Suprapubic skin (tissue), 4 donors: ENCODE data around the gene PSMC4. TPM values are rescaled to one million over a fixed set of nuclear protein-coding genes. Genes with fewer than 3 reads are reported as not detected.
"Not testable (repeated sequence)": the region's sequence is repeated elsewhere in the genome, so short reads cannot be mapped to it uniquely, and the experiment has no call there.

Experiments
- DNase-seq, 2 donors: peaks; one replicate each; pipeline ENCODE4 v3.0.0-alpha.2; 2019; ENCODE audit warnings: low spot score in 2 of 2
- H3K27ac ChIP-seq: fragments of 200-600 bp; sonication (generic); one replicate; pipeline ENCODE4 v1.5.1; 2019
- H3K27me3 ChIP-seq: fragments of 200-600 bp; sonication (generic); one replicate; pipeline ENCODE4 v1.5.1; 2019
- H3K36me3 ChIP-seq: fragments of 200-600 bp; sonication (generic); one replicate; pipeline ENCODE4 v1.5.1; 2019
- H3K4me1 ChIP-seq: fragments of 200-600 bp; sonication (generic); one replicate; pipeline ENCODE4 v1.5.1; 2019
- H3K4me3 ChIP-seq: fragments of 200-600 bp; sonication (generic); one replicate; pipeline ENCODE4 v1.5.1; 2019; ENCODE audit warnings: mild to moderate bottlenecking
- H3K9me3 ChIP-seq: fragments of 200-600 bp; sonication (generic); one replicate; pipeline ENCODE4 v1.5.1; 2019
- CTCF ChIP-seq, 2 donors: fragments of 200-600 bp in 1 of 2; fragments of 450-650 bp in 1 of 2; sonication (generic) in 1 of 2; IDR thresholded peaks; one replicate each; pipeline ENCODE4 v1.5.1; 2016 to 2019; ENCODE audit warnings: antibody characterized with exemption in 2 of 2, mild to moderate bottlenecking in 1 of 2, moderate library complexity in 1 of 2
- EP300 ChIP-seq: sonication (generic); formaldehyde crosslinking; IDR thresholded peaks from one replicate; pipeline ENCODE4 v1.6.1; 2017; ENCODE audit warnings: antibody characterized with exemption
- POLR2A ChIP-seq, 2 donors: fragments of 450-650 bp; IDR thresholded peaks; one replicate each; pipeline ENCODE4 v1.6.1; 2017; ENCODE audit warnings: antibody characterized with exemption in 2 of 2, mild to moderate bottlenecking in 2 of 2, moderate library complexity in 2 of 2
- POLR2AphosphoS5 ChIP-seq, 3 donors: sonication (generic); formaldehyde crosslinking; IDR thresholded peaks; one replicate each; pipeline ENCODE4 v1.6.1; 2017; ENCODE audit warnings: antibody characterized with exemption in 3 of 3
- WGBS: methylation state at CpG from one replicate; pipeline ENCODE4 v1.1.5; 2018; 5-methylcytosine and 5-hydroxymethylcytosine counted together
- total RNA-seq, 4 donors: library from RNA; depleted of rRNA; stranded (reverse); fragments of >200 nt; gene quantifications; one replicate each; pipeline ENCODE4 v1.1.0, GENCODE V29; 2016

Gene PSMC4
- total RNA-seq, 4 donors from 2014 or later: 53.8 to 109 (median 95.9) TPM

GRCh38 chr19:39946532-39946931, 24.4 kb upstream of the PSMC4 start:
- Histone ChIP-seq H3K4me1 (no peaks in the 10 kb centered on the region), H3K36me3 (no peaks in the 10 kb centered on the region), H3K4me3 (no peak overlapping the region), H3K9me3 (no peaks in the 10 kb centered on the region), H3K27ac (no peak overlapping the region), H3K27me3 (no peaks in the 10 kb centered on the region)
- no peak for TF ChIP-seq POLR2AphosphoS5 (IDR thresholded peaks at IDR 0.05)
- TF ChIP-seq EP300: no peak
- no peak for TF ChIP-seq POLR2A (IDR thresholded peaks at IDR 0.05)
- TF ChIP-seq CTCF (IDR thresholded peaks at IDR 0.05): no peak
- 71% methylated on average over 4 of the region's 4 CpGs for WGBS
- no peak for DNase-seq

- no peak for DNase-seq
- no peaks in the 10 kb centered on the region for H3K9me3 ChIP-seq
- no peak overlapping the region for H3K4me3 ChIP-seq
- no peaks in the 10 kb centered on the region for H3K27me3 ChIP-seq
- TF ChIP-seq CTCF (IDR thresholded peaks at IDR 0.05) (no peak), EP300 (no peak), POLR2AphosphoS5 (IDR thresholded peaks at IDR 0.05) (no peak), POLR2A (IDR thresholded peaks at IDR 0.05) (no peak)
- H3K4me1 ChIP-seq: no peaks in the 10 kb centered on the region
- 71% methylated on average over 2 of the region's 2 CpGs for WGBS
- H3K36me3 ChIP-seq: no peaks in the 10 kb centered on the region
- H3K27ac ChIP-seq: no peak overlapping the region
Observed at GRCh38 chr19:39949026-39949747, 21.8 kb upstream of the PSMC4 start.

- Histone ChIP-seq H3K9me3 (no peaks in the 10 kb centered on the region), H3K4me3 (no peak overlapping the region), H3K27ac (no peak overlapping the region), H3K36me3 (no peaks in the 10 kb centered on the region), H3K27me3 (no peaks in the 10 kb centered on the region), H3K4me1 (no peaks in the 10 kb centered on the region)
- TF ChIP-seq POLR2A (IDR thresholded peaks at IDR 0.05) (no peak), POLR2AphosphoS5 (IDR thresholded peaks at IDR 0.05) (no peak)
- WGBS: 78% methylated on average over 2 of the region's 2 CpGs
- no peak for DNase-seq
Observed at GRCh38 chr19:39951065-39951650, 19.8 kb upstream of the PSMC4 start.

GRCh38 chr19:39951686-39952085, 19.3 kb upstream of the PSMC4 start:
- TF ChIP-seq CTCF (IDR thresholded peaks at IDR 0.05): no peak
- no peak for TF ChIP-seq EP300
- no peak for TF ChIP-seq POLR2A (IDR thresholded peaks at IDR 0.05)
- no peak for TF ChIP-seq POLR2AphosphoS5 (IDR thresholded peaks at IDR 0.05)
- Histone ChIP-seq H3K9me3 (no peaks in the 10 kb centered on the region), H3K4me1 (no peaks in the 10 kb centered on the region), H3K36me3 (no peaks in the 10 kb centered on the region), H3K4me3 (no peak overlapping the region), H3K27ac (no peak overlapping the region), H3K27me3 (no peaks in the 10 kb centered on the region)
- 47% methylated on average over 3 of the region's 3 CpGs for WGBS
- DNase-seq: no peak

- TF ChIP-seq CTCF (IDR thresholded peaks at IDR 0.05): no peak
- TF ChIP-seq POLR2A (IDR thresholded peaks at IDR 0.05): no peak
- TF ChIP-seq EP300: no peak
- TF ChIP-seq POLR2AphosphoS5 (IDR thresholded peaks at IDR 0.05): no peak
- Histone ChIP-seq H3K27ac (no peak overlapping the region), H3K36me3 (no peaks in the 10 kb centered on the region), H3K9me3 (no peaks in the 10 kb centered on the region), H3K27me3 (no peaks in the 10 kb centered on the region), H3K4me1 (no peaks in the 10 kb centered on the region), H3K4me3 (no peak overlapping the region)
- 87% methylated on average over 7 of the region's 7 CpGs for WGBS
- no peak for DNase-seq
Observed at GRCh38 chr19:39953915-39954314, 17.1 kb upstream of the PSMC4 start.

DNA sequence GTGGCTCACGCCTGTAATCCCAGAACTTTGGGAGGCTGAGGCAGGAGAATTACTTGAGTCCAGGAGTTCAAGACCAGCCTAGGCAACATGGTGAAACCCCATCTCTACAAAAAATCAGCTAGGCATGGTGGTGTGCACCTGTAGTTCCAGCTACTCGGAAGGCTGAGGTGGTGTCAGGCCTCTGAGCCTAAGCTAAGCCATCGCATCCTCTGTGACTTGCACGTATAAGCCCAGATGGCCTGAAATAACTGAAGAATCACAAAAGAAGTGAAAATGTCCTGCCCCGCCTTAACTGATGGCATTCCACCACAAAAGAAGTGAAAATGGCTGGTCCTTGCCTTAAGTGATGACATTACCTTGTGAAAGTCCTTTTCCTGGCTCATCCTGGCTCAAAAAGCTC, 13.1 kb upstream of the PSMC4 start:
- H3K4me1 ChIP-seq, DNase-seq, H3K27ac ChIP-seq, H3K4me3 ChIP-seq, H3K9me3 ChIP-seq, H3K27me3 ChIP-seq, H3K36me3 ChIP-seq: not testable (repeated sequence)
- WGBS: 91% methylated on average over 5 of the region's 5 CpGs

DNA sequence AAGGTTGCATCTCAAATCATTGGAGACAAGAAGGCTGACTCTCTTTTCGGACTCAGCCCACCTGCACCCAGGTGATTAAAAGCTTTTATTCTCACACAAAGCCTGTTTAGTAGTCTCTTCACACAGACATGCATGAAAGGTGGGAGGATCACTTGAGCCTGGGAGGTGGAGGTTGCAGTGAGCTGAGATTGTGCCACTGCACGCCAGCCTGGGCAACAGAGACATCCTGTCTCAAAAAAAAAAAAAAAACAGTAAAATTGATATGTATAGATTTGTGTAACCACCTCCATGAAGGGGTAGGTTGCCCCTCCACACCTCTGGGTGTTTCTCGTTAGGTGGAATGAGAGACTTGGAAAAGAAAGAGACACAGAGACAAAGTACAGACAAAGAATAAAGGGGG, 12.0 kb upstream of the PSMC4 start:
- DNase-seq, H3K9me3 ChIP-seq, H3K36me3 ChIP-seq, H3K4me3 ChIP-seq, H3K27ac ChIP-seq, H3K4me1 ChIP-seq, H3K27me3 ChIP-seq: not testable (repeated sequence)
- 76% methylated on average over 3 of the region's 3 CpGs for WGBS

DNA sequence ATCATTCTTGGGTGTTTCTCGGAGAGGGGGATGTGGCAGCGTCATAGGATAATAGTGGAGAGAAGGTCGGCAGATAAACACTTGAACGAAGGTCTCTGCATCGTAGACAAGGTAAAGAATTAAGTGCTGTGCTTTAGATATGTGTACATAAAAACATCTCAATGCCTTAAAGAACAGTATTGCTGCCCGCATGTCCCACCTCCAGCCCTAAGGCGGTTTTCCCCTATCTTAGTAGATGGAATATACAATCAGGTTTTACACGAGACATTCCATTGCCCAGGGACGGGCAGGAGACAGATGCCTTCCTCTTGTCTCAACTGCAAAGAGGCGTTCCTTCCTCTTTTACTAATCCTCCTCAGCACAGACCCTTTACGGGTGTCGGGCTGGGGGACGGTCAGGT, 11.6 kb upstream of the PSMC4 start:
- not testable (repeated sequence) for H3K9me3 ChIP-seq, H3K27me3 ChIP-seq, H3K27ac ChIP-seq, H3K36me3 ChIP-seq, H3K4me3 ChIP-seq, DNase-seq, H3K4me1 ChIP-seq
- WGBS: 63% methylated on average over 11 of the region's 13 CpGs
